ENCODE data around the gene DEFB126.
"Not testable (repeated sequence)": the region's sequence is repeated elsewhere in the genome, so short reads cannot be mapped to it uniquely, and the experiment has no call there.

Gene DEFB126

GRCh38 chr20:142290-142689, at the start of gene DEFB126:
Gene DEFB126 (plus strand): TSS chr20:142590. CDS start chr20:142629, 39 bp downstream.
- in situ Hi-C loops (cut with MboI; ENCODE audit: low sequenced_read_pairs): no loop called here

- in situ Hi-C loops (cut with MboI; ENCODE audit: low sequenced_read_pairs): no loop called here
Measured at GRCh38 chr20:93641-94040, 48.7 kb upstream of the DEFB126 start.

GRCh38 chr20:95215-95614, 47.2 kb upstream of the DEFB126 start:
- in situ Hi-C loops (cut with MboI; ENCODE audit: low sequenced_read_pairs): no loop called here

GRCh38 chr20:97691-98090, 44.7 kb upstream of the DEFB126 start:
- in situ Hi-C loops (cut with MboI; ENCODE audit: low sequenced_read_pairs): not testable (repeated sequence)

- in situ Hi-C loops (cut with MboI; ENCODE audit: low sequenced_read_pairs): no loop called here
Measured at GRCh38 chr20:101975-102374, 40.4 kb upstream of the DEFB126 start.

GRCh38 chr20:103456-103855, 38.9 kb upstream of the DEFB126 start:
- in situ Hi-C loops (cut with MboI; ENCODE audit: low sequenced_read_pairs): no loop called here

- in situ Hi-C loops (cut with MboI; ENCODE audit: low sequenced_read_pairs): no loop called here
Measured at GRCh38 chr20:112396-112795, 30.0 kb upstream of the DEFB126 start.

GRCh38 chr20:117518-117917, 24.9 kb upstream of the DEFB126 start:
- in situ Hi-C loops (cut with MboI; ENCODE audit: low sequenced_read_pairs): no loop called here

- in situ Hi-C loops (cut with MboI; ENCODE audit: low sequenced_read_pairs): not testable (repeated sequence)
Measured at GRCh38 chr20:129786-130323, 12.5 kb upstream of the DEFB126 start.

- in situ Hi-C loops (cut with MboI; ENCODE audit: low sequenced_read_pairs): no loop called here
Measured at GRCh38 chr20:137668-138490, 4.5 kb upstream of the DEFB126 start.

GRCh38 chr20:145877-146276, 3.5 kb downstream of the DEFB126 start:
- in situ Hi-C loops (cut with MboI; ENCODE audit: low sequenced_read_pairs): no loop called here

- in situ Hi-C loops (cut with MboI; ENCODE audit: low sequenced_read_pairs): no loop called here
Measured at GRCh38 chr20:152131-152530, 9.7 kb downstream of the DEFB126 start.

- in situ Hi-C loops (cut with MboI; ENCODE audit: low sequenced_read_pairs): no loop called here
Measured at GRCh38 chr20:157154-157553, 14.8 kb downstream of the DEFB126 start, which contains the start of gene DEFB127. Gene DEFB127 (plus strand): TSS chr20:157454. CDS start chr20:157545, 91 bp downstream.

- in situ Hi-C loops (cut with MboI; ENCODE audit: low sequenced_read_pairs): no loop called here
Measured at GRCh38 chr20:164618-165017, 22.2 kb downstream of the DEFB126 start.

- in situ Hi-C loops (cut with MboI; ENCODE audit: low sequenced_read_pairs): no loop called here
Measured at GRCh38 chr20:168876-169275, 26.5 kb downstream of the DEFB126 start.

- in situ Hi-C loops (cut with MboI; ENCODE audit: low sequenced_read_pairs): no loop called here
Measured at GRCh38 chr20:184288-184687, 41.9 kb downstream of the DEFB126 start.

GRCh38 chr20:187733-188132, 45.3 kb downstream of the DEFB126 start:
- in situ Hi-C loops (cut with MboI; ENCODE audit: low sequenced_read_pairs): no loop called here

- in situ Hi-C loops (cut with MboI; ENCODE audit: low sequenced_read_pairs): no loop called here
Measured at GRCh38 chr20:189611-190010, 47.2 kb downstream of the DEFB126 start, which contains the start of gene DEFB128. Gene DEFB128 (minus strand): TSS chr20:189711. CDS start chr20:189623, 88 bp downstream.
